Neuronal stem cell (in vitro differentiated cells): ENCODE data around the gene ABCC10.
"Not testable (repeated sequence)": the region's sequence is repeated elsewhere in the genome, so short reads cannot be mapped to it uniquely, and the experiment has no call there.

ENCODE experiments used
- DNase-seq: peaks from one replicate; pipeline ENCODE4 v3.0.0-alpha.2; 2013; ENCODE audit warnings: low spot score
- H2AFZ ChIP-seq: one replicate; pipeline ENCODE4 v1.6.1; 2013; ENCODE audit warnings: mild to moderate bottlenecking, low read length, inconsistent platforms
- H2AK5ac ChIP-seq: 2 replicates; pipeline ENCODE4 v1.6.1; 2013; ENCODE audit warnings: low read depth, mild to moderate bottlenecking, inconsistent platforms, low read length, moderate library complexity, mixed read lengths
- H2BK120ac ChIP-seq: 2 replicates; pipeline ENCODE4 v1.6.1; 2013; ENCODE audit warnings: low read depth, mild to moderate bottlenecking, inconsistent platforms, low read length, moderate library complexity, mixed read lengths
- H2BK12ac ChIP-seq: one replicate; pipeline ENCODE4 v1.6.1; 2013; ENCODE audit warnings: low read length, inconsistent platforms
- H2BK15ac ChIP-seq: 2 replicates; pipeline ENCODE4 v1.6.1; 2013; ENCODE audit warnings: mild to moderate bottlenecking, low read length, inconsistent platforms, mixed read lengths
- H2BK5ac ChIP-seq: one replicate; pipeline ENCODE4 v1.6.1; 2013; ENCODE audit warnings: inconsistent platforms, mild to moderate bottlenecking, low read length, moderate library complexity
- H3K14ac ChIP-seq: one replicate; pipeline ENCODE4 v1.6.1; 2013; ENCODE audit warnings: low read length, inconsistent platforms
- H3K18ac ChIP-seq: 2 replicates; pipeline ENCODE4 v1.6.1; 2013; ENCODE audit warnings: low read length, inconsistent platforms
- H3K23ac ChIP-seq: 2 replicates; pipeline ENCODE4 v1.6.1; 2013; ENCODE audit warnings: low read depth, mild to moderate bottlenecking, mixed read lengths, low read length, inconsistent platforms; ENCODE audit not compliant: poor library complexity
- H3K27ac ChIP-seq: replicated peaks from 3 replicates; pipeline ENCODE4 v1.5.1; 2013; ENCODE audit warnings: low read length, inconsistent platforms
- H3K27me3 ChIP-seq, 3 experiments: 2 replicates each; pipeline ENCODE4 v1.6.1; 2013; ENCODE audit warnings: low read length in 3 of 3, mild to moderate bottlenecking in 2 of 3, inconsistent platforms in 1 of 3, low read depth in 1 of 3, mixed read lengths in 1 of 3, moderate library complexity in 1 of 3; ENCODE audit not compliant: control insufficient read depth in 3 of 3, insufficient read depth in 3 of 3
- H3K36me3 ChIP-seq, 2 donors: replicated peaks in 1 of 2; 2 replicates each; pipeline ENCODE4 v1.6.1; 2013; ENCODE audit warnings: low read length in 2 of 2; ENCODE audit not compliant: control insufficient read depth in 2 of 2, insufficient read depth in 2 of 2
- H3K4ac ChIP-seq: 2 replicates; pipeline ENCODE4 v1.6.1; 2013; ENCODE audit warnings: inconsistent platforms, mild to moderate bottlenecking, low read length, moderate library complexity
- H3K4me1 ChIP-seq, 2 donors: 1 replicate in 1 of 2; 2 replicates in 1 of 2; pipeline ENCODE4 v1.6.1; 2013; ENCODE audit warnings: low read length in 2 of 2, low read depth in 1 of 2; ENCODE audit not compliant: control insufficient read depth in 2 of 2, insufficient read depth in 1 of 2
- H3K4me2 ChIP-seq: one replicate; pipeline ENCODE4 v1.6.1; 2013; ENCODE audit warnings: mild to moderate bottlenecking, low read length, inconsistent platforms; ENCODE audit not compliant: insufficient read depth, poor library complexity, severe bottlenecking
- H3K4me3 ChIP-seq, 2 donors: 2 replicates each; pipeline ENCODE4 v1.5.1; 2013; ENCODE audit warnings: low read length in 2 of 2, mild to moderate bottlenecking in 2 of 2, inconsistent platforms in 1 of 2, moderate library complexity in 1 of 2
- H3K79me1 ChIP-seq: one replicate; pipeline ENCODE4 v1.6.1; 2013; ENCODE audit warnings: low read depth, mild to moderate bottlenecking, inconsistent platforms, low read length, moderate library complexity
- H3K9ac ChIP-seq: one replicate; pipeline ENCODE4 v1.6.1; 2013; ENCODE audit warnings: mild to moderate bottlenecking, low read depth, low read length, inconsistent platforms; ENCODE audit not compliant: poor library complexity
- H3K9me3 ChIP-seq, 2 donors: replicated peaks in 1 of 2; 2 replicates each; pipeline versions ENCODE3 to v1.6.1; 2013; ENCODE audit warnings: low read length in 2 of 2, mild to moderate bottlenecking in 2 of 2, inconsistent platforms in 1 of 2, low read depth in 1 of 2, mixed read lengths in 1 of 2, moderate library complexity in 1 of 2; ENCODE audit not compliant: control insufficient read depth in 2 of 2, insufficient read depth in 1 of 2
- H4K8ac ChIP-seq: one replicate; pipeline ENCODE4 v1.6.1; 2013; ENCODE audit warnings: low read depth, mild to moderate bottlenecking, inconsistent platforms, low read length, moderate library complexity
- H4K91ac ChIP-seq: one replicate; pipeline ENCODE4 v1.6.1; 2013; ENCODE audit warnings: low read length, low read depth, mild to moderate bottlenecking, inconsistent platforms; ENCODE audit not compliant: poor library complexity
- WGBS, 2 donors: extraction: QIAGEN DNeasy Blood & Tissue Kit; methylation state at CpG; one replicate each; pipeline ENCODE4 v1.1.7; 2013; ENCODE audit warnings: missing lambda C conversion rate in 2 of 2, mixed read lengths in 1 of 2; ENCODE audit not compliant: insufficient read length in 2 of 2, insufficient replicate concordance in 1 of 2; ENCODE audit errors: extremely low coverage in 2 of 2; 5-methylcytosine and 5-hydroxymethylcytosine counted together

ABCC10 gene

GRCh38 chr6:43425083-43425482, 2.3 kb upstream of the ABCC10 start:
- H3K4ac ChIP-seq, H2BK15ac ChIP-seq, H2AK5ac ChIP-seq, H4K8ac ChIP-seq, H3K4me2 ChIP-seq, H2BK12ac ChIP-seq, H3K36me3 ChIP-seq, DNase-seq, H3K27ac ChIP-seq, H3K4me1 ChIP-seq, H3K23ac ChIP-seq, H3K4me3 ChIP-seq, H3K79me1 ChIP-seq, H4K91ac ChIP-seq, H3K9ac ChIP-seq, H3K18ac ChIP-seq, H3K27me3 ChIP-seq, H2AFZ ChIP-seq, H3K14ac ChIP-seq, H2BK120ac ChIP-seq, H3K9me3 ChIP-seq, H2BK5ac ChIP-seq: not testable (repeated sequence)
- no CpG with 5 or more reads among the region's 33 CpGs for WGBS, 2 donors

GRCh38 chr6:43426928-43427405, 374 bp upstream of the ABCC10 start:
- no peak for DNase-seq
- Histone ChIP-seq H2AFZ (peak overlapping the region; percentile 95), H2BK5ac (peak overlapping the region; percentile 93), H3K27me3 (no peaks in the 10 kb centered on the region), H3K36me3 (peaks cover 1 to 5% of the 10 kb centered on the region in 2 donors), H3K9me3 (no peaks in the 10 kb centered on the region), H2AK5ac (peak overlapping the region; percentile 93), H3K4me3 (peak overlapping the region; percentile 60 to 82), H3K9ac (peak overlapping the region; percentile 71), H3K4me1 (peaks cover 2 to 7% of the 10 kb centered on the region in 2 donors), H4K8ac (peak overlapping the region; percentile 93), H3K79me1 (no peaks in the 10 kb centered on the region), H3K14ac (no peak overlapping the region), H3K23ac (peak overlapping the region; percentile 97), H2BK12ac (no peak overlapping the region), H2BK120ac (no peak overlapping the region), H3K27ac (peak overlapping the region; percentile 82), H3K4ac (peak overlapping the region; percentile 66), H2BK15ac (peak overlapping the region; percentile 81), H4K91ac (no peak overlapping the region), H3K18ac (peak overlapping the region; percentile 94), H3K4me2 (peak overlapping the region; percentile 67)
- whole genome bisulfite sequencing, 2 donors: no CpG with 5 or more reads among the region's 23 CpGs

- Histone ChIP-seq H2BK120ac (no peak overlapping the region), H3K14ac (no peak overlapping the region), H2BK12ac (no peak overlapping the region), H3K27me3 (no peaks in the 10 kb centered on the region), H3K4me2 (peak overlapping the region; percentile 67), H2BK5ac (peak overlapping the region; percentile 93), H4K8ac (no peak overlapping the region), H2AFZ (peak overlapping the region; percentile 95), H3K4me1 (peaks cover 2 to 7% of the 10 kb centered on the region in 2 donors), H3K9me3 (no peaks in the 10 kb centered on the region), H4K91ac (no peak overlapping the region), H3K27ac (peak overlapping the region; percentile 52), H3K79me1 (no peaks in the 10 kb centered on the region), H3K23ac (peak overlapping the region; percentile 97), H3K9ac (peak overlapping the region; percentile 100), H2BK15ac (peak overlapping the region; percentile 35), H2AK5ac (no peak overlapping the region), H3K4ac (no peak overlapping the region), H3K36me3 (peaks cover 4 to 17% of the 10 kb centered on the region in 2 donors), H3K18ac (peak overlapping the region; percentile 98), H3K4me3 (peak overlapping the region; percentile 82 to 93)
- DNase-seq: no peak
- WGBS, 2 donors: no CpG with 5 or more reads among the region's 12 CpGs
Measured at GRCh38 chr6:43428112-43428570, 800 bp downstream of the ABCC10 start.

- H4K91ac ChIP-seq: no peak overlapping the region
- H3K27ac ChIP-seq: no peak overlapping the region
- no peak overlapping the region for H4K8ac ChIP-seq
- H2BK120ac ChIP-seq: no peak overlapping the region
- H2BK15ac ChIP-seq: no peak overlapping the region
- H3K79me1 ChIP-seq: no peaks in the 10 kb centered on the region
- peaks cover 7 to 21% of the 10 kb centered on the region in 2 donors for H3K36me3 ChIP-seq
- no peak overlapping the region for H3K4me2 ChIP-seq
- no peak overlapping the region for H2AK5ac ChIP-seq
- no peak overlapping the region for H3K14ac ChIP-seq
- H2BK12ac ChIP-seq: no peak overlapping the region
- H2AFZ ChIP-seq: no peak overlapping the region
- no peak overlapping the region for H3K9ac ChIP-seq
- peaks cover 2 to 7% of the 10 kb centered on the region in 2 donors for H3K4me1 ChIP-seq
- H2BK5ac ChIP-seq: no peak overlapping the region
- no peaks in the 10 kb centered on the region for H3K27me3 ChIP-seq
- H3K18ac ChIP-seq: no peak overlapping the region
- WGBS, 2 donors: no CpG with 5 or more reads among the region's 3 CpGs
- H3K23ac ChIP-seq: no peak overlapping the region
- no peak overlapping the region for H3K4ac ChIP-seq
- no peak for DNase-seq
- H3K4me3 ChIP-seq: peak overlapping the region in 1 of 2 donors; percentile 82
- no peaks in the 10 kb centered on the region for H3K9me3 ChIP-seq
Measured at GRCh38 chr6:43428874-43429273, 1.5 kb downstream of the ABCC10 start.
